Spinal cord (tissue), 10 donors: ENCODE measurements around the gene TCFL5. TPM values are rescaled to one million over a fixed set of nuclear protein-coding genes. Genes with fewer than 3 reads are reported as not detected.

Experiments used
- DNase-seq, 6 donors: peaks; one replicate each; pipeline versions ENCODE4 v3.0.0 to v3.0.0-alpha.2; 2013 to 2015; ENCODE audit warnings: low spot score in 6 of 6, low read depth in 4 of 6
- H3K27ac ChIP-seq: one replicate; pipeline ENCODE4 v1.5.1; 2013; ENCODE audit warnings: low read depth, low read length, control low read depth
- H3K27me3 ChIP-seq: one replicate; pipeline ENCODE4 v1.6.1; 2013; ENCODE audit warnings: low read length; ENCODE audit not compliant: control insufficient read depth, insufficient read depth
- H3K36me3 ChIP-seq: one replicate; pipeline ENCODE4 v1.6.1; 2013; ENCODE audit warnings: low read length; ENCODE audit not compliant: control insufficient read depth, insufficient read depth
- H3K4me1 ChIP-seq: one replicate; pipeline ENCODE4 v1.6.1; 2013; ENCODE audit warnings: low read length; ENCODE audit not compliant: control insufficient read depth, insufficient read depth
- H3K4me3 ChIP-seq: one replicate; pipeline ENCODE4 v1.5.1; 2013; ENCODE audit warnings: low read depth, low read length, control low read depth
- H3K9me3 ChIP-seq: one replicate; pipeline ENCODE4 v1.6.1; 2013; ENCODE audit warnings: low read length; ENCODE audit not compliant: control insufficient read depth, insufficient read depth
- WGBS: methylation state at CpG from one replicate; pipeline ENCODE4 v1.1.5; 2013; ENCODE audit warnings: missing lambda C conversion rate; ENCODE audit not compliant: insufficient coverage; 5-methylcytosine and 5-hydroxymethylcytosine counted together
- polyA plus RNA-seq, 2 donors: library from polyadenylated mRNA; unstranded; fragments of 120-200 nt; gene quantifications; one replicate each; pipeline ENCODE4 v1.2.1, GENCODE V29; 2013; ENCODE audit not compliant: insufficient read length in 2 of 2
- total RNA-seq, 2 donors: library from RNA; depleted of rRNA in 1 of 2; stranded (reverse); fragments of 120-200 nt in 1 of 2; fragments of >200 nt in 1 of 2; gene quantifications; one replicate each; pipeline versions ENCODE4 v1.2.3 to v1.2.4, GENCODE V29; 2013 to 2014
- donor health status: healthy.

The TCFL5 gene
- total and polyA plus RNA-seq, 4 donors = 12.3 to 16.3 (median 14.3) TPM

DNA sequence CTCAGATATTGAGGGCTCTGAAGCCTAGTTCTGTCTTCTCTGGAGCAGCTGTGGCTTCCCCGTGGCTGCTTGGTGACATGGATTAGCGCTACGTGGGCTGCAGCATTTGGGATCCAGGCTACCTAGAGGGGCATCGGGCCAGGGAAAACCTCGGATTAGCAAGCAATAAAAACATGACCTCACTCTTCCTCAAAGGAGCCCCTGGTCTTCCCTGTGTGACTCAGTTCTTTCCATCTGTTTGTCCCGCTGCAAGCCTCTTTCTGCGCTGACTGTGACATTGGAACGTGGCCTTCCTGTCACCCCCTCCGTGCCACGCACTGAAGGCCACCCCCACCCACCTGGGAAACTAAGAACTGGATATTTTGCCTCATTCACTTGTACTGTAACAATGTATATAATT is 61.7 kb downstream of the TCFL5 start:
- peaks cover 55% of the 10 kb centered on the region for H3K36me3 ChIP-seq
- peaks cover 41% of the 10 kb centered on the region for H3K4me1 ChIP-seq
- no peaks in the 10 kb centered on the region for H3K9me3 ChIP-seq
- H3K27ac ChIP-seq = no peak overlapping the region
- no peak for DNase-seq
- H3K27me3 ChIP-seq = no peaks in the 10 kb centered on the region
- H3K4me3 ChIP-seq = no peak overlapping the region
- 88% methylated on average over 6 of the region's 10 CpGs for WGBS

- H3K4me3 ChIP-seq = no peak overlapping the region
- DNase-seq = no peak
- H3K27ac ChIP-seq = no peak overlapping the region
- H3K36me3 ChIP-seq = peaks cover 55% of the 10 kb centered on the region
- peaks cover 45% of the 10 kb centered on the region for H3K4me1 ChIP-seq
- no peaks in the 10 kb centered on the region for H3K27me3 ChIP-seq
- no peaks in the 10 kb centered on the region for H3K9me3 ChIP-seq
- WGBS = 96% methylated on average over 18 of the region's 19 CpGs
Observed at GRCh38 chr20:62799459-62799858, 62.2 kb downstream of the TCFL5 start.

- Histone ChIP-seq H3K9me3 (no peaks in the 10 kb centered on the region), H3K36me3 (peaks cover 55% of the 10 kb centered on the region), H3K27me3 (no peaks in the 10 kb centered on the region), H3K27ac (no peak overlapping the region), H3K4me1 (peaks cover 43% of the 10 kb centered on the region), H3K4me3 (no peak overlapping the region)
- WGBS = 93% methylated on average over 8 of the region's 8 CpGs
- DNase-seq = no peak
Observed at GRCh38 chr20:62799036-62799435, 62.6 kb downstream of the TCFL5 start.

DNA sequence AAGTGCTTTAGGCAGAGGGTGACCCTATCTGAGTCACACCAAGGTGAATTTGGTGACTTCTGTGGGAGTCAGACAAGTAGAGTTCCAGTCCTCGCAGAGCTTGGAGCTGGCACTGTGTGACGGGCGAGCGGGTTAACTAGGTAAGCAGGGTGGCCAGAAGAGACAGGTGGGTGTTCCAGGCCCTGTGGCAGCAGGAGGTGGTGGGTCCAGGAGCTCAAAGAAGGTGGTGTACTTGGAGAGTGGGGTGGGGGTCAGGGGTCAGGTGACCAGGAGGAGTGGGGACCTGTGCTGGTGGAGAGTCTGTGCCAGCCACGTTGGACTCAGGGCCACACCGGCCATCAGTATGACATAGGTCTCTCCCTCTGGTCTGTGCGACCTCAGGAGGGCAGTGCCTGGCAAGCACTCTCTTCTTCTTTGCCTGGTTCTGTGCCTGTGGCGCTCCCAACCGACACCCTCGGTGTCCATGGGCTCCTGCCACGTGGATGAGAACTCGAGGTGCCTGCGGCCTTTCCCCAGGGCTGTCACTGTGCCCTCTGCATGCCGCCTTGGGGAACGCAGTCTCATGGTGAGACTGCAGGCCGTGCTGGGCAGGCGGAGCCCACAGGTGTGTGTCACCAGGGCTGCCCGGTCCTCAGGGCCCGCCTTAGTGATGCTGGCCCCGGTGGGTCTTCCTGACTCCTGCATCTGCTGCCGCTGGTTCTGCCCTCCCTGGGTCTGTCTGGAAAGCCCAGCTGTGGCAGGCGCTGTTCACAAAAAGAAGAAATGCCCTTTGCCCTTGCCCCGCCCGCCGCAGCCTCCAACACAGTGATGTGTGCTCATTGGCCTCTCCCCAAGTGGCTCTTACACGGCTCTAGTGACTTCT is 63.7 kb downstream of the TCFL5 start:
- Histone ChIP-seq H3K9me3 (no peaks in the 10 kb centered on the region), H3K27ac (no peak overlapping the region), H3K27me3 (no peaks in the 10 kb centered on the region), H3K36me3 (peaks cover 55% of the 10 kb centered on the region), H3K4me3 (peak overlapping the region; percentile 40), H3K4me1 (peaks cover 48% of the 10 kb centered on the region)
- no peak for DNase-seq
- 92% methylated on average over 26 of the region's 26 CpGs for WGBS

- WGBS = 14% methylated on average over 27 of the region's 53 CpGs
- H3K27me3 ChIP-seq = no peaks in the 10 kb centered on the region
- H3K4me3 ChIP-seq = peak overlapping the region; percentile 40
- H3K4me1 ChIP-seq = peaks cover 42% of the 10 kb centered on the region
- H3K9me3 ChIP-seq = no peaks in the 10 kb centered on the region
- no peak overlapping the region for H3K27ac ChIP-seq
- peaks cover 49% of the 10 kb centered on the region for H3K36me3 ChIP-seq
- DNase-seq = no peak
Observed at GRCh38 chr20:62796699-62797491, 64.7 kb downstream of the TCFL5 start.

DNA sequence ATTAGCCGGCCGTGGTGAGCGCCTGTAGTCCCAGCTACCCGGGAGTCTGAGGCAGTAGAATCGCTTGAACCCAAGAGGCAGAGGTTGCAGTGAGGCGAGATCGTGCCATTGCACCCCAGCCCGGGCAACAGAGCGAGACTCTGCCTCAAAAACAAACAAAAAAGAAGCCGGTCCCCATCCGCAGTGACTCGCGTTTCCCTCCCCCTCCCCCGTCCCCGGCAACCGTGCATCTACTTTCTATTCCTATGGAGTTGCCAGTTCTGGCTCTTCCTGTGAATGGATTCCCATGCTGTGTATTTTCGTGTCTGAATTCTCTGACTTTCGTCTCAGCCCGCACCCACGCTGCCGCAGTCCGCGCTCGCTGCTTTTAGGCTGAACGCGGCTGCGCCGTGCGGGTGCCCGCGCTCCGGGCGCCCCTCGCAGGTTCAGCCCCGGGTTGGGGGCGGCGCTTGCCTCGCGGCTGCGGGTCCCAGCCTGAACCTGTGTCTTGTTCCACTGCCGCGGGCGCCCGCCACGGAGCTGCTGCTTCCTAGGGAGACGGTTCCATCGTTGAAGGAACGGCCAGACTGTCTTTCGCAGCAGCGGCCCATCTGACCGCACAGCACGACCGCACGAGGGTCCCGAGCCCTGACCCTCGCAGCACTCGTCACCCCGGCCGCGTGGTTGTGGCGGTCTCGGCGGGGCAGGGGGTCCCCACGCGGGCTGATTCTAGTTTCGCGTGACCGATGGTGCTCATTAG is 66.4 kb downstream of the TCFL5 start:
- Histone ChIP-seq H3K4me3 (peak overlapping the region; percentile 59), H3K36me3 (peaks cover 33% of the 10 kb centered on the region), H3K27ac (peak overlapping the region; percentile 79), H3K9me3 (no peaks in the 10 kb centered on the region), H3K27me3 (no peaks in the 10 kb centered on the region), H3K4me1 (peaks cover 48% of the 10 kb centered on the region)
- peak in 2 of 6 donors; percentile 90 to 91 for DNase-seq
- under 1% methylated on average over 68 of the region's 68 CpGs for WGBS

DNA sequence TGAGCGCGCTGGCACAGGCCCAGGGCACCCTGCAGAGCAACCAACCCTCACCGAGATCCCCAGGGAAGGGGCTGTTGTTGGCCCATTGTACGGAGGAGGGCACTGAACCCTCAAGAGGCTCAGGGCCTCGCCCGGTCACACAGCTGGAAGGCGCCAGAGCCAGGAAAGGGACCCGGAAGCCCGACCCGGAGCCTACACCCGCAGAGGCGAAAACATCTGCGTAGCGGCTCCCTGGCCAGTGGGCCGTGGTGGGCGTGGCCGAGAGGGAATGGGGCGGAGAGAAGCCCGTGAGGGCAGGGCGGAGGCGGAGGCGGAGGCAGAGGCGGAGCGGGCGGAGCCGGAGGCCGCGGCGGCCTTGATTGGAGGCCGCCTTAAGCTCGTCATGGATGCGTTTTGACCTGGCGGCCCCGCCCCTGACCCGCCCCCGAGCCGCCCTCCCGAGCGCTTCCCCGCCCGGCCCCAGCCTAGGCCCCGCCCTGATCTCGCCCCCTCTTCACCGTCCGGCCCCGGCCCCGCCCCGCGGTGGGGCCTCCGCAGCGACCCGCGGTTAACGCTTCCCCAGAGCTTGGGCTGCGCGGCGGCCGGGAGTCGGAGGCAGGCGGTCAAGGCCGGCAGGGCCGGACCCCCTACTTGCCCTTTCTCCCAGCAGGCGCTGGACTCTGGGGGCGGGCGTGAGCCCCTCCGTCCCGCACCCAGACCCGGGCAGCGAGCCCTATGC is 67.5 kb downstream of the TCFL5 start:
- DNase-seq = peak in 5 of 6 donors; percentile 82 to 97 (median 87)
- under 1% methylated on average over 61 of the region's 69 CpGs for WGBS
- Histone ChIP-seq H3K4me1 (peaks cover 48% of the 10 kb centered on the region), H3K27ac (peak overlapping the region; percentile 81), H3K27me3 (no peaks in the 10 kb centered on the region), H3K9me3 (no peaks in the 10 kb centered on the region), H3K4me3 (peak overlapping the region; percentile 59), H3K36me3 (peaks cover 22% of the 10 kb centered on the region)

GRCh38 chr20:62793757-62794006 is 67.9 kb downstream of the TCFL5 start:
- Histone ChIP-seq H3K27me3 (no peaks in the 10 kb centered on the region), H3K4me3 (no peak overlapping the region), H3K36me3 (peaks cover 18% of the 10 kb centered on the region), H3K4me1 (peaks cover 52% of the 10 kb centered on the region), H3K27ac (peak overlapping the region; percentile 81), H3K9me3 (no peaks in the 10 kb centered on the region)
- DNase-seq = no peak
- WGBS = 52% methylated on average over 7 of the region's 7 CpGs
